Lung (tissue), 12 donors: ENCODE measurements around the gene ANGPTL2. TPM values are rescaled to one million over a fixed set of nuclear protein-coding genes. Genes with fewer than 3 reads are reported as not detected.

ENCODE experiments used
- ATAC-seq: fragments of 200-7000 bp; cut with Tn5 transposase; one replicate; pipeline ENCODE4 v1.9.1; 2020; ENCODE audit warnings: moderate number of reproducible peaks; ENCODE audit not compliant: insufficient read depth, low FRiP score
- DNase-seq, 3 donors: peaks; one replicate each; pipeline ENCODE4 v3.0.0-alpha.2; 2013 to 2017
- H3K27ac ChIP-seq, 2 donors: one replicate each; pipeline ENCODE4 v1.5.1; 2013; ENCODE audit warnings: mild to moderate bottlenecking in 2 of 2, moderate library complexity in 2 of 2, control low read depth in 1 of 2, inconsistent platforms in 1 of 2, low read depth in 1 of 2, low read length in 1 of 2
- H3K27me3 ChIP-seq, 3 donors: one replicate each; pipeline ENCODE4 v1.5.1; 2013; ENCODE audit warnings: low read length in 2 of 3; ENCODE audit not compliant: control insufficient read depth in 3 of 3, insufficient read depth in 3 of 3
- H3K36me3 ChIP-seq, 4 donors: one replicate each; pipeline ENCODE4 v1.5.1; 2013; ENCODE audit warnings: low read length in 4 of 4, mild to moderate bottlenecking in 1 of 4, moderate library complexity in 1 of 4; ENCODE audit not compliant: control insufficient read depth in 4 of 4, insufficient read depth in 4 of 4
- H3K4me1 ChIP-seq, 5 donors: one replicate each; pipeline ENCODE4 v1.5.1; 2013; ENCODE audit warnings: low read length in 5 of 5, mild to moderate bottlenecking in 2 of 5, moderate library complexity in 1 of 5; ENCODE audit not compliant: control insufficient read depth in 5 of 5, insufficient read depth in 5 of 5
- H3K4me3 ChIP-seq: one replicate; pipeline ENCODE4 v1.5.1; 2013; ENCODE audit warnings: mild to moderate bottlenecking, control low read depth, moderate library complexity
- H3K9ac ChIP-seq, 2 donors: one replicate each; pipeline ENCODE4 v1.5.1; 2013; ENCODE audit warnings: low read length in 2 of 2, control low read depth in 1 of 2; ENCODE audit not compliant: insufficient read depth in 1 of 2
- H3K9me3 ChIP-seq, 4 donors: one replicate each; pipeline ENCODE4 v1.5.1; 2013; ENCODE audit warnings: low read length in 3 of 4, mild to moderate bottlenecking in 1 of 4, moderate library complexity in 1 of 4; ENCODE audit not compliant: control insufficient read depth in 4 of 4, insufficient read depth in 3 of 4
- WGBS, 2 donors: extraction: QIAGEN DNeasy Blood & Tissue Kit; methylation state at CpG; one replicate each; pipeline ENCODE4 v1.1.7; 2013; 5-methylcytosine and 5-hydroxymethylcytosine counted together
- polyA plus RNA-seq, 2 donors: library from polyadenylated mRNA; stranded (reverse); fragments of 200-250 nt; gene quantifications; one replicate each; pipeline ENCODE4 v1.2.1, GENCODE V29; 2013
- total RNA-seq, 2 donors: library from RNA; depleted of rRNA in 1 of 2; stranded (reverse); fragments of >200 nt in 1 of 2; gene quantifications; one replicate each; pipeline ENCODE4 v1.2.1, GENCODE V29; 2014 to 2021
- TF ChIP-seq, protein P1 (sequence below): IDR thresholded peaks from 2 replicates; pipeline ENCODE4 v1.5.1; 2012; ENCODE audit warnings: mild to moderate bottlenecking; ENCODE audit errors: control extremely low read depth, extremely low read depth
- donor health status: control.
- donor health status: control.
- donor health status: Bipolar disorder and iron deficiency.
- donor health status: healthy.
- donor health status: DM: yes; HTN: yes; CAD: no.

ANGPTL2 gene
- total and polyA plus RNA-seq, 4 donors, result 7.5 to 18.8 (median 11.0) TPM

DNA sequence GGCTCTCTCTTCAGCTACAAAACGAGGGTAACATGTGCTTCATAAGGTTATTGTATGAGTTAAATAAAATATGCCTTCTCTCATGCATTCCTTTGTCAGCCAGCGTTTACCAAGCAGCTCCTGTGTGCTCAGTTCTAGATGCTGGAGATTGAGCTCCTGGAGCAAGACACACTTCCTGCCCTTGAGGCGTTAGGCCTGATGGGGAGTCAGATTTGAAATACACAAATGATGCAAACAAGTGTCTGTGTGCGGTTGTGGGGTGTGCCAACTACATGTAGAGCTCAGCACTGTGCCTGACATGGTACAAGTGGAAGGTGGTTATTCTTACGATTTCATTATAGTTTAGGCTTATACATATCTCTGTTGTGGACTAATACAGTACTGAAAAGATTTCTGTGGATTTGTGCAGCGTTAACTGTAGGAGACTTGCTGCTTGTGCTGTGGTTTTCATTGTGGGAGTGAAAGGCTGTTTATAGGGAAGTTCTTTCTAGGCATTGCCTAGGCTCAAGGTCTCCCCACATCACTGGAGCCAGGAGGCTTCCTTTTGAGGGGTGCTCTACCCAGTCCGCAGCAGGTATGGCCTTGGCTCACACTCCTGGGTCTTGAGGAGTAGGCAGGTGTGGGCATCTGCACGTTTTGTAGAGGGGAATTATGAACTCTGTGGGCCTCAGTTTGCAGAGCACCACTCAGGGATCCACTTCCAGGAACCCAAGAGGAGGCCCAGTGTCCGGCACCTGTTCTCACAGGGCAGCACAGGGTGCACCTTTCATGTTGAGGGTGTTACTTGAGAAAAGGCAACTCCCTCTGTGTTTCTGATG, 39.8 kb upstream of the ANGPTL2 start:
- Histone ChIP-seq H3K9me3 (no peaks in the 10 kb centered on the region), H3K4me3 (no peak overlapping the region), H3K36me3 (no peaks in the 10 kb centered on the region), H3K27me3 (no peaks in the 10 kb centered on the region), H3K4me1 (peaks cover 0 to 7% (median 2%) of the 10 kb centered on the region in 5 donors), H3K27ac (no peak overlapping the region), H3K9ac (no peak overlapping the region)
- TF ChIP-seq, protein P1, sequence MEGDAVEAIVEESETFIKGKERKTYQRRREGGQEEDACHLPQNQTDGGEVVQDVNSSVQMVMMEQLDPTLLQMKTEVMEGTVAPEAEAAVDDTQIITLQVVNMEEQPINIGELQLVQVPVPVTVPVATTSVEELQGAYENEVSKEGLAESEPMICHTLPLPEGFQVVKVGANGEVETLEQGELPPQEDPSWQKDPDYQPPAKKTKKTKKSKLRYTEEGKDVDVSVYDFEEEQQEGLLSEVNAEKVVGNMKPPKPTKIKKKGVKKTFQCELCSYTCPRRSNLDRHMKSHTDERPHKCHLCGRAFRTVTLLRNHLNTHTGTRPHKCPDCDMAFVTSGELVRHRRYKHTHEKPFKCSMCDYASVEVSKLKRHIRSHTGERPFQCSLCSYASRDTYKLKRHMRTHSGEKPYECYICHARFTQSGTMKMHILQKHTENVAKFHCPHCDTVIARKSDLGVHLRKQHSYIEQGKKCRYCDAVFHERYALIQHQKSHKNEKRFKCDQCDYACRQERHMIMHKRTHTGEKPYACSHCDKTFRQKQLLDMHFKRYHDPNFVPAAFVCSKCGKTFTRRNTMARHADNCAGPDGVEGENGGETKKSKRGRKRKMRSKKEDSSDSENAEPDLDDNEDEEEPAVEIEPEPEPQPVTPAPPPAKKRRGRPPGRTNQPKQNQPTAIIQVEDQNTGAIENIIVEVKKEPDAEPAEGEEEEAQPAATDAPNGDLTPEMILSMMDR, result no peak
- ATAC-seq, result no peak
- WGBS, 2 donors, result 50 to 56% methylated on average over 9 of the region's 9 CpGs
- DNase-seq, result no peak

DNA sequence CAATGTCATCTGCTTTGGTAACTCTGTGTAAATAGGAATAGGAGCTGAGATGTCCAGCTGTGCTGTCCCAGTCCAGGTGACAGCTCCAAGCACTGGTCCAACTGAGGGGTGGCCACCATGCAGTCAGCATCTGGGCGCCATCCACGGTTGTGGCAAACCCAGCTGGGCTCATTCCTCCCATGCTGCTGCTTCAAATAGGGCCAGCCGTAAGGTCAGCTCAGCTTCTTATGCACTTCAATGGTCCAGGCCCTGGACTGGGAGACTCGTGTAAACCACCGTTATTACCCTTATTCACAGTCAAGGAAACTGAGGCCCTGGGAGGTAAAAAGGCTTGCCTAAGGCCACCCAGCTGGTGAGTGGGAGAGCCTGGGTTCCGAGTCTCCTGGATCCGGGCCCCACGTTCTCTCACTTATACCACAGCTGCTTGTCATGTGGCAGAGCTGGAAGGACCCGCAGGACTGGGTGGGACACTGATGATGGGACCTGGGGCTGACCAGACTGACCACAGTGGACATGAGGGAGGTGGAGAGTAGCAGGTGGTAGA, 38.7 kb upstream of the ANGPTL2 start:
- 97% methylated on average over 9 of the region's 9 CpGs for WGBS, 2 donors
- Histone ChIP-seq H3K4me3 (no peak overlapping the region), H3K27ac (no peak overlapping the region), H3K36me3 (no peaks in the 10 kb centered on the region), H3K9me3 (no peaks in the 10 kb centered on the region), H3K9ac (no peak overlapping the region), H3K27me3 (no peaks in the 10 kb centered on the region), H3K4me1 (peaks cover 0 to 10% (median 2%) of the 10 kb centered on the region in 5 donors)
- TF ChIP-seq, protein P1, result no peak
- ATAC-seq (no peak), DNase-seq (no peak)

DNA sequence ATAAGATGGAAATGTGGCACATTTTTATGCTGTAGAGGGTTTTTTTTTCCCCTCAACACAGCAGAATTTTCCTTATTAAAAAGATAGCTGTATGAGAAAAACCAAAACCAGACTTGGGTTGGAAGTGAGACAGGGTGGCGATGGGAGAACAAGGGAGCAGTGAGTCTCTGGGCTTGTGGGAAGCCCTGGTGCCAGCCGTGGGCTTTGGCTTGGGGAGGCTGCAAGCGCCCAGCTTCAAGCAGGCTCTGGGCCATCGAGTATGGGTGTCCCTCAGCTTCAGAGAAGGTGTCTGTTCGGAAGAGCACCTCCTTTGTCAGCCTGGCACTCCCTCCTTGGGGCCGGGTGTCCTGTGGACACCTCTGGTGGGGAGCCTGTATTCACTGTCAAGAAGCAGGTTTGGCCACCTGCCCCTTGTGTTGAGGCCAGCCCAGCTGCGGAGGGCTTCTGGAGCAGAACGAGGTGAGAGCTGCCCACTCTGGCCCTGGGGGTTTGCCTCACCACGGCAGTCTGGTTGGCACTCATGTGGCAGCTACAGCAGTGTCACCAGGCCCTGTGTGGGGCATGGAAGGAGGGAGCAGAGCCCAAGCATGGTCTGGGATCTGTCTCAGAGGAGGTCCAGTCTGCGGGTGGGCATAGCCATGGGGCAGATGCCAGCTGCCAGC, 37.6 kb upstream of the ANGPTL2 start:
- ATAC-seq (no peak), DNase-seq (no peak)
- Histone ChIP-seq H3K27ac (no peak overlapping the region), H3K4me3 (no peak overlapping the region), H3K36me3 (no peaks in the 10 kb centered on the region), H3K9me3 (no peaks in the 10 kb centered on the region), H3K27me3 (no peaks in the 10 kb centered on the region), H3K4me1 (peaks cover 4 to 16% (median 5%) of the 10 kb centered on the region in 5 donors), H3K9ac (no peak overlapping the region)
- TF ChIP-seq, protein P1, result no peak
- 90 to 91% methylated on average over 9 to 10 of the region's 10 CpGs for WGBS, 2 donors
